HG02763 (cell line): ENCODE results near the gene UBE2S.
"Not testable (repeated sequence)": the region's sequence is repeated elsewhere in the genome, so short reads cannot be mapped to it uniquely, and the experiment has no call there.

Source experiments
- ATAC-seq: cut with Tn5 transposase; IDR thresholded peaks from one replicate; pipeline ENCODE4 v1.9.1; 2021; ENCODE audit warnings: mild to moderate bottlenecking, moderate library complexity; ENCODE audit not compliant: unreplicated experiment

UBE2S gene

GRCh38 chr19:55407550-55407799 lies at the start of gene UBE2S:
UBE2S (minus strand) TSS chr19:55407788; CDS start chr19:55407589, 199 bp downstream.
- not testable (repeated sequence) for ATAC-seq

GRCh38 chr19:55456347-55456746 lies 48.8 kb upstream of the UBE2S start:
- ATAC-seq: no peak

- ATAC-seq: no peak
Observed at GRCh38 chr19:55455576-55456235, 48.1 kb upstream of the UBE2S start.

GRCh38 chr19:55454787-55455243 lies 47.2 kb upstream of the UBE2S start:
- ATAC-seq: no peak

GRCh38 chr19:55453511-55454260 lies 46.1 kb upstream of the UBE2S start:
- ATAC-seq: no peak

GRCh38 chr19:55452749-55453346 lies 45.3 kb upstream of the UBE2S start:
- ATAC-seq: no peak

GRCh38 chr19:55451965-55452748 lies 44.6 kb upstream of the UBE2S start:
- ATAC-seq: no peak

- no peak for ATAC-seq
Observed at GRCh38 chr19:55451163-55451964, 43.8 kb upstream of the UBE2S start.

- ATAC-seq: no peak
Observed at GRCh38 chr19:55449469-55449868, 41.9 kb upstream of the UBE2S start.

- ATAC-seq: not testable (repeated sequence)
Observed at GRCh38 chr19:55448175-55448490, 40.5 kb upstream of the UBE2S start.

GRCh38 chr19:55447421-55448174 lies 40.0 kb upstream of the UBE2S start:
- no peak for ATAC-seq

- no peak for ATAC-seq
Observed at GRCh38 chr19:55446060-55446459, 38.5 kb upstream of the UBE2S start.

GRCh38 chr19:55444646-55445045 lies 37.1 kb upstream of the UBE2S start:
- no peak for ATAC-seq

GRCh38 chr19:55443824-55444480 lies 36.4 kb upstream of the UBE2S start:
- ATAC-seq: no peak

GRCh38 chr19:55443045-55443823 lies 35.6 kb upstream of the UBE2S start, which contains the start of gene SHISA7:
SHISA7 (minus strand) TSS chr19:55443300; CDS start chr19:55442863, 437 bp downstream.
- no peak for ATAC-seq

- no peak for ATAC-seq
Observed at GRCh38 chr19:55442372-55442961, 34.9 kb upstream of the UBE2S start.

GRCh38 chr19:55441692-55442321 lies 34.2 kb upstream of the UBE2S start:
- ATAC-seq: no peak

GRCh38 chr19:55441319-55441691 lies 33.7 kb upstream of the UBE2S start:
- ATAC-seq: no peak
